IMR-90 (cell line): ENCODE measurements around the gene PLEKHB1. TPM values are rescaled to one million over a fixed set of nuclear protein-coding genes. Genes with fewer than 3 reads are reported as not detected.

ENCODE experiments used
- ATAC-seq: fragments of 200-7000 bp; cut with Tn5 transposase; 2 replicates; pipeline ENCODE4 v1.9.1; 2020; ENCODE audit warnings: low read depth, mild to moderate bottlenecking, moderate library complexity
- BruUV-seq: library from RNA; stranded (reverse); fragments of 400-500 nt; replicated peaks from 2 replicates; lab custom pipeline; 2021; lab: Mats Ljungman, UMichigan
- CTCF ChIA-PET: fragments of 300-600 bp; formaldehyde crosslinking; extraction: SDS; loops from one replicate; lab custom pipeline; 2021; ENCODE audit warnings: antibody characterized with exemption; lab: Yijun Ruan, JAX
- POLR2A ChIA-PET: fragments of 300-600 bp; sonication (Branson Sonifier 250); formaldehyde crosslinking; loops from one replicate; lab custom pipeline; 2022; ENCODE audit warnings: antibody characterized with exemption; ENCODE audit not compliant: unreplicated experiment; lab: Charles Lee
- DNase-seq: peaks from one replicate; pipeline ENCODE4 v3.0.0; 2013
- H2AFZ ChIP-seq: replicated peaks from 2 replicates; pipeline ENCODE3; 2013; ENCODE audit warnings: low read length, mild to moderate bottlenecking; ENCODE audit not compliant: poor library complexity
- H2AK5ac ChIP-seq: 2 replicates; pipeline ENCODE4 v1.6.1; 2013; ENCODE audit warnings: low read depth, low read length, inconsistent platforms
- H2AK9ac ChIP-seq: replicated peaks from 2 replicates; pipeline ENCODE3; 2013; ENCODE audit warnings: mild to moderate bottlenecking, low read depth, low read length, moderate library complexity; ENCODE audit not compliant: poor library complexity
- H2BK120ac ChIP-seq: 2 replicates; pipeline ENCODE4 v1.6.1; 2013; ENCODE audit warnings: low read depth, low read length, inconsistent platforms
- H2BK15ac ChIP-seq: 3 replicates; pipeline ENCODE4 v1.6.1; 2013; ENCODE audit warnings: low read depth, low read length, inconsistent platforms
- H2BK20ac ChIP-seq: 2 replicates; pipeline ENCODE4 v1.6.1; 2013; ENCODE audit warnings: low read depth, mild to moderate bottlenecking, inconsistent platforms, low read length, moderate library complexity
- H2BK5ac ChIP-seq: 2 replicates; pipeline ENCODE4 v1.6.1; 2013; ENCODE audit warnings: mild to moderate bottlenecking, low read depth, low read length, inconsistent platforms; ENCODE audit not compliant: poor library complexity, severe bottlenecking
- H3K14ac ChIP-seq: replicated peaks from 2 replicates; pipeline ENCODE4 v1.6.1; 2013; ENCODE audit warnings: low read depth, low read length, inconsistent platforms
- H3K18ac ChIP-seq: 2 replicates; pipeline ENCODE4 v1.6.1; 2013; ENCODE audit warnings: low read depth, low read length, control low read depth
- H3K23ac ChIP-seq: 2 replicates; pipeline ENCODE4 v1.6.1; 2013; ENCODE audit warnings: low read depth, low read length, inconsistent platforms
- H3K27ac ChIP-seq: 2 replicates; pipeline ENCODE4 v1.5.1; 2013; ENCODE audit warnings: mild to moderate bottlenecking, control low read depth, low read length; ENCODE audit not compliant: insufficient read depth
- H3K27me3 ChIP-seq: 2 replicates; pipeline ENCODE4 v1.6.1; 2013; ENCODE audit warnings: low read length; ENCODE audit not compliant: control insufficient read depth, insufficient read depth
- H3K36me3 ChIP-seq: 2 replicates; pipeline ENCODE4 v1.6.1; 2013; ENCODE audit warnings: low read length, mixed read lengths; ENCODE audit not compliant: control insufficient read depth, insufficient read depth
- H3K4ac ChIP-seq: 2 replicates; pipeline ENCODE4 v1.6.1; 2013; ENCODE audit warnings: low read depth, low read length, inconsistent platforms
- H3K4me1 ChIP-seq: 2 replicates; pipeline ENCODE4 v1.6.1; 2013; ENCODE audit warnings: low read length, mixed read lengths; ENCODE audit not compliant: control insufficient read depth, insufficient read depth
- H3K4me2 ChIP-seq: 2 replicates; pipeline ENCODE4 v1.6.1; 2013; ENCODE audit warnings: low read depth, mild to moderate bottlenecking, control low read depth, low read length, moderate library complexity
- H3K4me3 ChIP-seq: 2 replicates; pipeline ENCODE4 v1.5.1; 2013; ENCODE audit warnings: low read depth, mild to moderate bottlenecking, control low read depth, low read length, moderate library complexity; ENCODE audit not compliant: insufficient read depth
- H3K56ac ChIP-seq: 2 replicates; pipeline ENCODE4 v1.6.1; 2013; ENCODE audit warnings: low read length, inconsistent platforms; ENCODE audit not compliant: insufficient read depth; ENCODE audit errors: extremely low read depth
- H3K79me1 ChIP-seq, 2 experiments: 2 replicates each; pipeline ENCODE4 v1.6.1; 2013; ENCODE audit warnings: low read length in 2 of 2, inconsistent platforms in 1 of 2, low read depth in 1 of 2
- H3K9ac ChIP-seq: 2 replicates; pipeline ENCODE4 v1.6.1; 2013; ENCODE audit warnings: low read depth, low read length, control low read depth
- H3K9me1 ChIP-seq: 2 replicates; pipeline ENCODE4 v1.6.1; 2013; ENCODE audit warnings: low read length, inconsistent platforms; ENCODE audit not compliant: insufficient read depth
- H3K9me3 ChIP-seq: 2 replicates; pipeline ENCODE4 v1.6.1; 2013; ENCODE audit warnings: low read length; ENCODE audit not compliant: control insufficient read depth, insufficient read depth
- H4K20me1 ChIP-seq: 2 replicates; pipeline ENCODE4 v1.6.1; 2013; ENCODE audit warnings: low read length, inconsistent platforms; ENCODE audit not compliant: insufficient read depth
- H4K5ac ChIP-seq: 2 replicates; pipeline ENCODE4 v1.6.1; 2013; ENCODE audit warnings: mild to moderate bottlenecking, low read depth, low read length, control low read depth
- H4K8ac ChIP-seq, 2 experiments: 2 replicates each; pipeline ENCODE4 v1.6.1; 2013; ENCODE audit warnings: low read depth in 2 of 2, low read length in 2 of 2, control low read depth in 1 of 2, inconsistent platforms in 1 of 2
- H4K91ac ChIP-seq: 2 replicates; pipeline ENCODE4 v1.6.1; 2013; ENCODE audit warnings: low read depth, low read length, inconsistent platforms; ENCODE audit not compliant: insufficient read depth
- CEBPB ChIP-seq: IDR thresholded peaks from 2 replicates; pipeline ENCODE4 v1.6.1; 2012; ENCODE audit warnings: low read depth, low read length, improper control_type of control experiment
- CHD1 ChIP-seq: IDR thresholded peaks from 2 replicates; pipeline ENCODE4 v1.6.1; 2012; ENCODE audit warnings: low read depth, low read length, improper control_type of control experiment
- ELK1 ChIP-seq: fragments of 150-350 bp; IDR thresholded peaks from 2 replicates; pipeline ENCODE4 v1.6.1; 2016; ENCODE audit warnings: low read depth, mild to moderate bottlenecking, low read length, moderate library complexity, borderline replicate concordance
- FOS ChIP-seq: fragments of 150-350 bp; IDR thresholded peaks from 2 replicates; pipeline ENCODE4 v1.6.1; 2016; ENCODE audit warnings: low read depth, low read length
- MAZ ChIP-seq: IDR thresholded peaks from 2 replicates; pipeline ENCODE4 v1.6.1; 2012; ENCODE audit warnings: low read depth, mild to moderate bottlenecking, low read length, improper control_type of control experiment, moderate library complexity, borderline replicate concordance
- MXI1 ChIP-seq: IDR thresholded peaks from 2 replicates; pipeline ENCODE4 v1.6.1; 2012; ENCODE audit warnings: low read depth, mild to moderate bottlenecking, low read length, moderate library complexity, borderline replicate concordance
- NFE2L2 ChIP-seq: fragments of 150-350 bp; IDR thresholded peaks from 2 replicates; pipeline ENCODE4 v1.6.1; 2016; ENCODE audit warnings: low read depth, mild to moderate bottlenecking, low read length
- POLR2A ChIP-seq: IDR thresholded peaks from 2 replicates; pipeline ENCODE4 v1.6.1; 2012; ENCODE audit warnings: mild to moderate bottlenecking, low read depth, low read length
- RAD21 ChIP-seq: IDR thresholded peaks from 2 replicates; pipeline ENCODE4 v1.6.1; 2012; ENCODE audit warnings: low read length, improper control_type of control experiment
- RCOR1 ChIP-seq: IDR thresholded peaks from 2 replicates; pipeline ENCODE4 v1.6.1; 2012; ENCODE audit warnings: mild to moderate bottlenecking, low read length, improper control_type of control experiment; ENCODE audit not compliant: insufficient replicate concordance
- RFX5 ChIP-seq: IDR thresholded peaks from 2 replicates; pipeline ENCODE4 v1.8.0; 2012; ENCODE audit warnings: low read depth, mild to moderate bottlenecking, low read length, moderate library complexity
- SMC3 ChIP-seq: fragments of 150-350 bp; IDR thresholded peaks from 2 replicates; pipeline ENCODE4 v1.6.1; 2016; ENCODE audit warnings: low read depth, mild to moderate bottlenecking, antibody characterized with exemption, low read length, moderate library complexity
- WGBS, 2 experiments: methylation state at CpG; one replicate each; pipeline versions ENCODE4 v1.1.5 to v1.1.7; 2013; ENCODE audit warnings: missing lambda C conversion rate in 2 of 2; ENCODE audit not compliant: insufficient read length in 1 of 2; ENCODE audit errors: extremely low coverage in 2 of 2; 5-methylcytosine and 5-hydroxymethylcytosine counted together
- dilution Hi-C: fragments of 300-500 bp; cut with HindIII; formaldehyde crosslinking; loops from one replicate; pipeline ENCODE4 v1.14.3; 2018; ENCODE audit warnings: low sequenced_read_pairs; ENCODE audit not compliant: unreplicated experiment
- in situ Hi-C: fragments of 300-500 bp; cut with MboI; formaldehyde crosslinking; loops from 3 replicates; pipeline ENCODE4 v1.14.3; 2019; ENCODE audit warnings: low sequenced_read_pairs, inconsistent platforms, mixed read lengths
- intact Hi-C: fragments of 100-400 bp; cut with micrococcal nuclease; formaldehyde crosslinking; loops from 2 replicates; pipeline ENCODE4 v1.10.0; 2022
- polyA plus RNA-seq, 3 experiments: library from polyadenylated mRNA; depleted of rRNA; stranded (reverse); fragments of >200 nt; gene quantifications; 2 replicates each; pipeline ENCODE4 v1.2.3, GENCODE V29; 2012; ENCODE audit warnings: low replicate concordance in 1 of 3
- total RNA-seq: library from RNA; depleted of rRNA; stranded (reverse); fragments of >200 nt; gene quantifications from 2 replicates; pipeline ENCODE4 v1.2.3, GENCODE V29; 2012
- TF ChIP-seq, protein P1 (sequence below): fragments of 150-350 bp; IDR thresholded peaks from 2 replicates; pipeline ENCODE4 v1.6.1; 2017; ENCODE audit warnings: mild to moderate bottlenecking, antibody characterized with exemption, low read length, low read depth

PLEKHB1 gene
- total and polyA plus RNA-seq, 2 of the 4 experiments (the other 2 are of a cell fraction): 0.36 to 0.86 TPM

DNA sequence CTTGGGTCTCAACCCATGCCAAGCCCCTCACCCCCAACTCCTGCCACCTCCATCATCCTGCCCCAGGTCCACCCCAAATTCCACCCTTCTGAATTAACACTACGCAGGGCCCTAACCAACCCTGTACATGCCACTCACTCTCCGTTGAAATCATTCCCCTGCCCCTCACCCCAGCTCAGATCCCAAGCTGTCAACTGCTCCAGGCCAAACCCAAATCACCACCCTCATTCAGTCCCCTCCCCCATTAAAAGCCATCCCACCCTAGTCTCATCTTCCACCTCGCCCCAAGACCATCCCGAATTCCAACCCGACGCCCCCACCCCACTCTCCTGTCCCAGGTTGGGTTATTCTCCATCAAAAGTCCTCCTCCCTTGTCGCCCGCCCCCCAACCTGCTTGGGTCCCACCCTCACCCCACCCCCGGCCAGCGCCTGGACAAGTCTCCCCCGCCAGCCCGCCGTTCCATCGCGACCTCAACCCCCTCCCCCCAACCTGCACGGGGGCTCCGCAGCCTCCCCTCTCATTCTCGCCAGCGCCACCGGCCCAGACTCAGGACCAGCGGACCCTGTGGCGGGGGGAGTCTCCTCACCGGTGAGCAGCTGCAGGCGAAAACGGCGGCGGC lies 48.9 kb upstream of the PLEKHB1 start:
- no peak overlapping the region for H2BK15ac ChIP-seq
- H2AK9ac ChIP-seq: peak overlapping the region; percentile 94
- ChIA-PET CTCF (no interaction called here), POLR2A (no interaction called here)
- H3K14ac ChIP-seq: peak overlapping the region; percentile 61
- H3K4me2 ChIP-seq: peak overlapping the region; percentile 72
- H4K91ac ChIP-seq: peak overlapping the region; percentile 36; the same call in 1 of the 2 replicates
- H3K4me3 ChIP-seq: peak overlapping the region; percentile 88
- peak overlapping the region; percentile 90 for H3K23ac ChIP-seq
- H4K8ac ChIP-seq: peak overlapping the region in 1 of 2 experiments; percentile 31; a peak in 2 of 4 replicates
- H3K18ac ChIP-seq: peak overlapping the region; percentile 6; the same call in 1 of the 2 replicates
- peaks cover 19 to 41% of the 10 kb centered on the region in 2 experiments for H3K79me1 ChIP-seq
- ATAC-seq (no peak), DNase-seq (no peak)
- H2AFZ ChIP-seq: peak overlapping the region; percentile 99
- TF ChIP-seq CHD1 (no peak), RFX5 (no peak), SMC3 (no peak), RCOR1 (no peak), CEBPB (no peak), RAD21 (no peak), FOS (no peak), MXI1 (no peak), NFE2L2 (no peak), MAZ (no peak), ELK1 (no peak), POLR2A (no peak)
- TF ChIP-seq, protein P1, sequence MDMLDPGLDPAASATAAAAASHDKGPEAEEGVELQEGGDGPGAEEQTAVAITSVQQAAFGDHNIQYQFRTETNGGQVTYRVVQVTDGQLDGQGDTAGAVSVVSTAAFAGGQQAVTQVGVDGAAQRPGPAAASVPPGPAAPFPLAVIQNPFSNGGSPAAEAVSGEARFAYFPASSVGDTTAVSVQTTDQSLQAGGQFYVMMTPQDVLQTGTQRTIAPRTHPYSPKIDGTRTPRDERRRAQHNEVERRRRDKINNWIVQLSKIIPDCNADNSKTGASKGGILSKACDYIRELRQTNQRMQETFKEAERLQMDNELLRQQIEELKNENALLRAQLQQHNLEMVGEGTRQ: no peak
- in situ Hi-C loops (no loop called here), dilution Hi-C loops (no loop called here), intact Hi-C loops (loop anchor here (5.0 to 10.0 kb wide), 2 partner anchors 65 to 293 kb away; partner anchors contain the start of gene ARHGEF17)
- H3K9ac ChIP-seq: peak overlapping the region; percentile 66
- H3K4ac ChIP-seq: peak overlapping the region; percentile 77
- H2BK5ac ChIP-seq: peak overlapping the region; percentile 77
- H3K36me3 ChIP-seq: no peaks in the 10 kb centered on the region
- peaks cover 16% of the 10 kb centered on the region; the same call in 1 of the 2 replicates for H4K20me1 ChIP-seq
- H2AK5ac ChIP-seq: peak overlapping the region; percentile 89
- H4K5ac ChIP-seq: peak overlapping the region; percentile 15; the same call in 1 of the 2 replicates
- H3K9me3 ChIP-seq: no peaks in the 10 kb centered on the region
- peak overlapping the region; percentile 30 for H2BK120ac ChIP-seq
- no peak overlapping the region for H2BK20ac ChIP-seq
- peaks cover 13% of the 10 kb centered on the region for H3K9me1 ChIP-seq
- 0% methylated on average over 12 of the region's 27 CpGs; no CpG with 5 or more reads in 1 of the 2 experiments for WGBS, 2 experiments
- H3K56ac ChIP-seq: no peak overlapping the region; the same call in 1 of the 2 replicates
- H3K4me1 ChIP-seq: peaks cover 6% of the 10 kb centered on the region; the same call in 1 of the 2 replicates
- H3K27me3 ChIP-seq: no peaks in the 10 kb centered on the region
- no TSS peak for BruUV-seq
- H3K27ac ChIP-seq: peak overlapping the region; percentile 77
